HG03565 (cell line): Measurements from ENCODE around the gene CCDC82.

Experiments used
- ATAC-seq: cut with Tn5 transposase; IDR thresholded peaks from one replicate; pipeline ENCODE4 v1.9.1; 2021; ENCODE audit warnings: mild to moderate bottlenecking, moderate library complexity; ENCODE audit not compliant: unreplicated experiment

CCDC82 gene

GRCh38 chr11:96309016-96309642 is 80.6 kb downstream of the CCDC82 start:
- ATAC-seq: no peak

GRCh38 chr11:96307776-96308140 is 82.0 kb downstream of the CCDC82 start:
- ATAC-seq: no peak

- no peak for ATAC-seq
Observed at GRCh38 chr11:96306933-96307775, 82.6 kb downstream of the CCDC82 start.

- no peak for ATAC-seq
Observed at GRCh38 chr11:96306600-96306932, 83.1 kb downstream of the CCDC82 start.

- no peak for ATAC-seq
Observed at GRCh38 chr11:96306071-96306470, 83.6 kb downstream of the CCDC82 start.

- no peak for ATAC-seq
Observed at GRCh38 chr11:96303980-96304379, 85.7 kb downstream of the CCDC82 start.

- no peak for ATAC-seq
Observed at GRCh38 chr11:96303064-96303463, 86.6 kb downstream of the CCDC82 start.
